Neutrophil (primary cell): ENCODE results near the gene RPS24.

Source experiments
- H3K27ac ChIP-seq: fragments of 200-600 bp; sonication (generic); 2 replicates; pipeline ENCODE4 v1.5.1; 2016; ENCODE audit warnings: mild to moderate bottlenecking, moderate library complexity
- H3K27me3 ChIP-seq: fragments of 200-600 bp; sonication (generic); 2 replicates; pipeline ENCODE4 v1.6.0; 2016; ENCODE audit warnings: mild to moderate bottlenecking
- H3K36me3 ChIP-seq: fragments of 200-600 bp; sonication (generic); 2 replicates; pipeline ENCODE4 v1.5.1; 2017
- H3K4me1 ChIP-seq, 2 experiments: fragments of 200-600 bp in 1 of 2; sonication (generic) in 1 of 2; 1 replicate in 1 of 2; 2 replicates in 1 of 2; pipeline versions ENCODE4 v1.5.1 to v1.6.1; 2013 to 2016; ENCODE audit warnings: low read depth in 1 of 2, low read length in 1 of 2, mild to moderate bottlenecking in 1 of 2, moderate library complexity in 1 of 2; ENCODE audit not compliant: control insufficient read depth in 1 of 2, insufficient read depth in 1 of 2
- H3K4me3 ChIP-seq, 2 experiments: fragments of 200-600 bp in 1 of 2; sonication (generic) in 1 of 2; 1 replicate in 1 of 2; 2 replicates in 1 of 2; pipeline ENCODE4 v1.5.1; 2013 to 2016; ENCODE audit warnings: low read depth in 1 of 2, low read length in 1 of 2, mild to moderate bottlenecking in 1 of 2, moderate library complexity in 1 of 2
- H3K9me3 ChIP-seq: fragments of 200-600 bp; sonication (generic); 2 replicates; pipeline ENCODE4 v1.5.1; 2016
- CTCF ChIP-seq: fragments of 200-600 bp; sonication (generic); IDR thresholded peaks from 2 replicates; pipeline ENCODE4 v1.5.1; 2016; ENCODE audit warnings: antibody characterized with exemption

Gene RPS24

GRCh38 chr10:78000206-78000605 is 33.5 kb upstream of the RPS24 start:
- Histone ChIP-seq H3K4me3 (no peak overlapping the region), H3K27ac (no peak overlapping the region), H3K36me3 (peaks cover 69% of the 10 kb centered on the region), H3K27me3 (no peaks in the 10 kb centered on the region), H3K9me3 (no peaks in the 10 kb centered on the region), H3K4me1 (no peaks in the 10 kb centered on the region)
- TF ChIP-seq CTCF = no peak

- no peak overlapping the region for H3K27ac ChIP-seq
- H3K9me3 ChIP-seq = no peaks in the 10 kb centered on the region
- H3K4me1 ChIP-seq = no peaks in the 10 kb centered on the region
- no peaks in the 10 kb centered on the region for H3K27me3 ChIP-seq
- no peak for TF ChIP-seq CTCF
- H3K36me3 ChIP-seq = peaks cover 77% of the 10 kb centered on the region
- no peak overlapping the region for H3K4me3 ChIP-seq
Measured at GRCh38 chr10:78000956-78001472, 32.6 kb upstream of the RPS24 start.

GRCh38 chr10:78002541-78003288 is 30.9 kb upstream of the RPS24 start:
- no peak for TF ChIP-seq CTCF
- H3K27ac ChIP-seq = no peak overlapping the region

GRCh38 chr10:78004215-78005026 is 29.2 kb upstream of the RPS24 start:
- no peak overlapping the region for H3K27ac ChIP-seq
- H3K9me3 ChIP-seq = no peaks in the 10 kb centered on the region
- H3K36me3 ChIP-seq = peaks cover 92% of the 10 kb centered on the region
- H3K4me3 ChIP-seq = no peak overlapping the region
- H3K27me3 ChIP-seq = no peaks in the 10 kb centered on the region
- no peaks in the 10 kb centered on the region for H3K4me1 ChIP-seq
- no peak for TF ChIP-seq CTCF

More at GRCh38 chr10:78002541-78003288, 30.9 kb upstream of the RPS24 start:
- Histone ChIP-seq H3K36me3 (peaks cover 91% of the 10 kb centered on the region), H3K4me1 (no peaks in the 10 kb centered on the region), H3K27me3 (no peaks in the 10 kb centered on the region), H3K4me3 (no peak overlapping the region), H3K9me3 (no peaks in the 10 kb centered on the region)

- Histone ChIP-seq H3K9me3 (no peaks in the 10 kb centered on the region), H3K36me3 (peaks cover 92% of the 10 kb centered on the region), H3K4me1 (no peaks in the 10 kb centered on the region), H3K4me3 (no peak overlapping the region), H3K27me3 (no peaks in the 10 kb centered on the region), H3K27ac (no peak overlapping the region)
- TF ChIP-seq CTCF = no peak
Measured at GRCh38 chr10:78007172-78007571, 26.5 kb upstream of the RPS24 start.
